LNCAP (cell line): Measurements from ENCODE around the gene PPP2CA.

Experiments
- TF ChIP-seq, protein P1 (sequence below): fragments of 450-650 bp; IDR thresholded peaks from 2 replicates; pipeline ENCODE4 v1.5.1; 2017; ENCODE audit warnings: mild to moderate bottlenecking

PPP2CA gene

DNA sequence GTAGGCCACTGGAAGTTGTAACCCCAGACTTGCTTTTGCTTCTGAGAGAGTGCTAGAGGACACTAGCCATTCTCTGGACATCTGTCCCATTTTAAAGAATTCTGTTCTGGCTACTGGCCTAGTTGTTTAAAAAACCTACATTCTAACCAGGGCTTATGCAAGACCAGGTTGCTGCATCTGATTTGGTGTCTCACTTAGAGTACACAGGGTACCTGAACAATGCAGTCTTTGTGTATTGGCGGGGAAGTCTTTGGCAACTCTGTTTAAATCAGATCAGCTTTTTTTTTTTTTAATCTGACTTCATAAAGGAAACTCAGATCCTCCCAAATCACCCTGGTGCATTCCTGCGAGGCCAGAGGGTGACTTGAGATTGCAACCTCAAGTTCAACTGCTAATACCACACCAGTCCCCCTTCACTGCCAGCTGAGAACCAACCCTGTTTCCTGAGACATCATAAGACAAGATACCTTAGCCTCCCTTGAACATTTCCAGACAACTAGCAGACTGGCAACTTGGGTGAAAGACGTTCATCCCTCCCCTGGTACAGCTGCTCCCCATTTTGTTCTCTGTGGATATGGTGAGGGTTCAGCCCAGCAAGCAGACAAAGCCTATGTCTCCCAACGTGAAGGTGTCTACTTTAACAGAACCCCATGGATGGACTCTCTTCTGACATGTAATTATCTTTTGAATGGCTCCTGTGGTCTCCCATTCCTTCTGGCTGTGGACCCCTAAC, 76.1 kb downstream of the PPP2CA start:
- TF ChIP-seq, protein P1, sequence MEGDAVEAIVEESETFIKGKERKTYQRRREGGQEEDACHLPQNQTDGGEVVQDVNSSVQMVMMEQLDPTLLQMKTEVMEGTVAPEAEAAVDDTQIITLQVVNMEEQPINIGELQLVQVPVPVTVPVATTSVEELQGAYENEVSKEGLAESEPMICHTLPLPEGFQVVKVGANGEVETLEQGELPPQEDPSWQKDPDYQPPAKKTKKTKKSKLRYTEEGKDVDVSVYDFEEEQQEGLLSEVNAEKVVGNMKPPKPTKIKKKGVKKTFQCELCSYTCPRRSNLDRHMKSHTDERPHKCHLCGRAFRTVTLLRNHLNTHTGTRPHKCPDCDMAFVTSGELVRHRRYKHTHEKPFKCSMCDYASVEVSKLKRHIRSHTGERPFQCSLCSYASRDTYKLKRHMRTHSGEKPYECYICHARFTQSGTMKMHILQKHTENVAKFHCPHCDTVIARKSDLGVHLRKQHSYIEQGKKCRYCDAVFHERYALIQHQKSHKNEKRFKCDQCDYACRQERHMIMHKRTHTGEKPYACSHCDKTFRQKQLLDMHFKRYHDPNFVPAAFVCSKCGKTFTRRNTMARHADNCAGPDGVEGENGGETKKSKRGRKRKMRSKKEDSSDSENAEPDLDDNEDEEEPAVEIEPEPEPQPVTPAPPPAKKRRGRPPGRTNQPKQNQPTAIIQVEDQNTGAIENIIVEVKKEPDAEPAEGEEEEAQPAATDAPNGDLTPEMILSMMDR, result no peak

DNA sequence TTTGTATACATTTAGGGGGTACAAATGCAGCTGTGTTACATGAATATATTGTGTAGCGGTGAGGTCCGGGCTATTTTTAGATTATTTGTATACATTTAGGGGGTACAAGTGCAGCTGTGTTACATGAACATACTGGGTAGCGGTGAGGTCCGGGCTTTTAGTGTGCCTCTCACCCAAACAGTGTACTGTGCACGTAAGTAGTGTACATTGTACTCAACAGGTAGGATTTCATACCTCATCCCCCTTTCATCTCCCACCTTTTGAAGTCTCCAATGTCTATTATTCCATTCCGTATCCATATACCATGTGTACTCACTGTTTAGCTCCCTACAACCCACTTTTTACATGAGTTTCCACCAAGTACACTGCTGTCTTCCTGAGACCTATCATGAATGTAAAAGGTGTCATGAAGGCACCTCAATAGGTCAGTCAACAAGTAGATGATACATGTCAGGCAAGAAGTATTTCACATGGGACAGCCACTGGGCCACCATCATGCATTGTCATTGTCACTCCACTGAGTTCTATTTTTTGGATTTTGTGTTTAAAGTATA, 76.8 kb downstream of the PPP2CA start:
- TF ChIP-seq, protein P1, result no peak

DNA sequence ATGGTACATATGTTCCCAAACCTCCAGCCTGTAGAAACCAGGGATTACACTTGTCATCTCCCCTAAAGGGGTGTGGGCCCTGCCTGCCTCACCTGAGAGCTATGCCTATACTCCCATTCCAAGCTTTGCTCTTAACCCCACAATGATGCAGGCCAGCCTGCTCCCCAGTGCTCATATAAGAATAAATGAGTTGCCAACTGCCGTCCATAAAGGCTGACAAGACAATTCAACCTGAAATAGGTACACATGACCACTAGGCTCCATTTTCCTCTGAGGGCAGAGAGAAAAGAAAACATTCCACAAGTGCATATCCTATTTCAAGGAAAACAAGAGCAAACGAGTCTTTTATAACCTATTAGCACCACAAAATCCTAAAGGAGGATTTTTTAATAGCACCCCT, 77.6 kb downstream of the PPP2CA start:
- TF ChIP-seq, protein P1, result no peak

DNA sequence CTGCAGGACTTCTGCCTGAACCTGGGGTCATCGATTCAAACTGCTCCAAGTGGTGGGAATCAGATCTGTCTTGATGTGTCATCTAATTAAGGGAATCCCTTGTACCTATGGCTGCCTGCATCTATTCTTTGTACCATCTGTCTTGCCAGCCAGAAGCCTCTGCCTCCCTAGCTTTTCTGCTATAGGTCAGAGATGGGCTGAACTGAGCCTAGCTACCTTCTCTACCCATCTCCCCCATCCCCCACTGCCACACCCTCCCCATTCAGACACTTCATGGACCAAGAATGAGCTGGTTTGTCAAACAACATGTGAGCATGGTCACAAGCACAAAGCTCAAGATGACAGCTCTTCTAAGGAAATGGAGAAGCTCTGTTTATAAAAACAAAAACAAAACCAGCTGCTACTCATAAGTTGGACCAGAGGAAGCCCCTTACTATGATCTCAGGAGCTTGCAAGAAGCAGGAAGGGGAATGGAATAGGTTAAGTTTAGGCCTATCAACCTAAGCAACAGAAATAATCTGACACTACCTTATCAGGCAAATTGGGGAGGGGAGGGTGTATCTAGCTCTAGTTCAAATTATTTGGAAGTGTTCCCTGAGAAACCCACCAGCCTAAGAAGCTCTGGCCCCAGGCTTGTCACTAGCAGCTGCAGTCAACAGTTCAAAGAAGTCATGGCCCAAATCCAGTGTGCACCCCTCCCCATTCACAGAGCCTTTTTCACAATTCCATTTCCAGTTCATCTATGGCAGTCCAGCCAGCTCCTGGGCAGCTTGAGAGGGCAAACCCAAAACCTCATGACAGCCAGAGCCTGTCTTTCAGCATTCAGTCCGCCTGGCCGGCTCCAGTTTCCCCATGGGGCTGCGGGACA, 79.0 kb downstream of the PPP2CA start:
- TF ChIP-seq, protein P1, result no peak

DNA sequence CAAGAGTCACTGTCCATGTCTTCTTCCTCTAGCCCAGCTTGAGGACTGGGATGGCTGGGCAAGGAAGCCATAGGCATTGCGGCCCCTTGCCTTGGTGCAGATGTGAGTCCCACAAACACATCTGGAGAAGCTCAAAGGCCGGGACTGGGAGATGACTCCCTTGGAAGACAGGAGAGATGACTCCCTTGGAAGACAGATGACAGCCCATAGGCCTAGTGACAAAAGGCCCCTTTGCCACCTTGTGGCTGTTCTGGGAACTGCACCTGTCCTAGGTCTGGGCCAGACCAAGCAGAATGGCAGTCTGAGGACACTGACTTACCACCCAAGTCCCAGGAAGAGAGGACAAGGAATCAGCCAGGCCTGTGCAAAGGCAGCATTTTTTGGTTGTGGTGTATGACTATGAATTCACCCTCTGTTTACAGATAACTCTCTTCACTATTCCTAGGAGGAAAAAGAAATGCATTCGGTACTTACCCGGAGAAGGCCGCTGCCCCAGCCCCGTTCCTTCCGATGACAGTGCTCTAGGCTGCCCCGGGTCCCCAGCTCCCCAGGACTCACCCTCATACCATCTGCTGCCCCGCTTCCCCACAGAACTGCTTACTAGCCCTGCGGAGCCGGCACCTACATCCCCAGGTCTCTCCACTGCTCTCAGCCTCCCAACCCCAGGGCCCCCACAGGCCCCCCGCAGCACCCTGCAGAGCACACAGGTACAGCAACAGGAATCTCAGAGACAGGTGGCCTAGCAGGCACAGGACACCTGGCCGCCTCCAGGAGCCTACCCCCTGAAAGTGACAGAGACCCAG, 79.9 kb downstream of the PPP2CA start:
- TF ChIP-seq, protein P1, result peak; percentile 86

DNA sequence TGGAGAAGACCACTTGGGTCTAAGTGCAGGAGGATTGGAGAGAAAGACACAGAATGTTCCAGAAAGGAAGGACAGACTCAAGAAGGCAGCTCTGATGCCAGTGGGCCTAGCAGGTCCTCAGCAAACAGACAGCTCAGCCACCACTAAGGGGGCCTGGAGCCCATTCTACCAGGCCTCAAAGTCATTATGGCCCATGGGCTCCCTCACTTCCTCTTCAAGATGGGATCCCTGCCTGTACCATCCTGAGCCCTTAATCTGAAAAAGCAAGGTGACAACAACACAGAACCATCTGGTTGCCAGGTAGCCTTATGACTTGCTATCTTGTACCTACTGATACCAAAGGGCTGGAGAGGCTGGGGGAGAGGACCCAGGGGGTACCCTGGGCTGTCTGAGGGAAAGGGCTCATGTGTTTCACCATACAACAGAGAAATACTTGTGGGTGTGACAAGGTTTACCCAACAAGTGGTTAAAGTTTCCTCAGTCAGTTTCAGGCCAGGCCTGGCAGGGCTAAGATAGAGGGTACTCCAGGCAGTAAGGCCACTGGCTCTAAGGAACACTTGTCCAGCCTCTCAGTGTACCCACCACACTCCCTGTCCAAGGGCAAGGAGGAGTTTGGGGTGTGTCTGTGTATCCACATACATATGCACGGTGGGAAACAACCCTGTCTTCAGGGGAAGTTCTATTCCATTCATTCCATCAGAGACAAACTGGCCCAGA, 80.7 kb downstream of the PPP2CA start:
- TF ChIP-seq, protein P1, result no peak
